ENCODE data around the gene RIC8A. TPM values are rescaled to one million over a fixed set of nuclear protein-coding genes. Genes with fewer than 3 reads are reported as not detected.

RIC8A gene
- polyA plus RNA-seq, 1 experiment, result 242 TPM

GRCh38 chr11:206526-207207 is 841 bp upstream of the RIC8A start:
- CTCF ChIA-PET, result interaction anchor here (0.6 to 1.6 kb wide), 5 partner anchors 28 to 242 kb away, joined by 3 to 6 read pairs (median 3); no protein-coding TSS in a partner anchor
- no peak for TF ChIP-seq CTCF (IDR thresholded peaks at IDR 0.05; ENCODE audit: insufficient read depth, low read depth, low read length)
- POLR2A ChIA-PET, result no interaction called here
- DNase-seq (ENCODE audit: low read depth), result no peak
- Histone ChIP-seq H3K36me3 (ENCODE audit: control insufficient read depth, insufficient read depth, low read length) (peaks cover 42% of the 10 kb centered on the region), H3K27me3 (ENCODE audit: control insufficient read depth, insufficient read depth, low read length) (no peaks in the 10 kb centered on the region), H3K4me3 (ENCODE audit: low read depth, low read length) (peak overlapping the region; percentile 96)

- H3K36me3 ChIP-seq (ENCODE audit: control insufficient read depth, insufficient read depth, low read length), result peaks cover 54% of the 10 kb centered on the region
- POLR2A ChIA-PET, result no interaction called here
- CTCF ChIA-PET, result interaction anchor here (0.9 to 1.5 kb wide), 3 partner anchors 128 to 241 kb away, joined by 3 to 6 read pairs (median 3); no protein-coding TSS in a partner anchor
- no peak for DNase-seq (ENCODE audit: low read depth)
- H3K4me3 ChIP-seq (ENCODE audit: low read depth, low read length), result peak overlapping the region; percentile 96
- no peaks in the 10 kb centered on the region for H3K27me3 ChIP-seq (ENCODE audit: control insufficient read depth, insufficient read depth, low read length)
- TF ChIP-seq CTCF (IDR thresholded peaks at IDR 0.05; ENCODE audit: insufficient read depth, low read depth, low read length), result no peak
Measured at GRCh38 chr11:207863-208180, 314 bp downstream of the RIC8A start.

- TF ChIP-seq CTCF (IDR thresholded peaks at IDR 0.05; ENCODE audit: insufficient read depth, low read depth, low read length), result no peak
- peaks cover 56% of the 10 kb centered on the region for H3K36me3 ChIP-seq (ENCODE audit: control insufficient read depth, insufficient read depth, low read length)
- no peak for DNase-seq (ENCODE audit: low read depth)
- POLR2A ChIA-PET, result interaction anchor here (0.7 kb wide), 1 partner anchor 571 kb away, joined by 21 read pairs; no protein-coding TSS in a partner anchor
- CTCF ChIA-PET, result interaction anchor here (0.9 to 1.6 kb wide), 3 partner anchors 128 to 240 kb away, joined by 3 read pairs; no protein-coding TSS in a partner anchor
- H3K4me3 ChIP-seq (ENCODE audit: low read depth, low read length), result peak overlapping the region; percentile 96
- no peaks in the 10 kb centered on the region for H3K27me3 ChIP-seq (ENCODE audit: control insufficient read depth, insufficient read depth, low read length)
Measured at GRCh38 chr11:208181-208916, 841 bp downstream of the RIC8A start.

GRCh38 chr11:208917-209260 is 1.4 kb downstream of the RIC8A start:
- peaks cover 55% of the 10 kb centered on the region for H3K36me3 ChIP-seq (ENCODE audit: control insufficient read depth, insufficient read depth, low read length)
- TF ChIP-seq CTCF (IDR thresholded peaks at IDR 0.05; ENCODE audit: insufficient read depth, low read depth, low read length), result no peak
- no peak for DNase-seq (ENCODE audit: low read depth)
- no peaks in the 10 kb centered on the region for H3K27me3 ChIP-seq (ENCODE audit: control insufficient read depth, insufficient read depth, low read length)
- ChIA-PET POLR2A (interaction anchor here (0.7 kb wide), 1 partner anchor 570 kb away, joined by 21 read pairs; no protein-coding TSS in a partner anchor), CTCF (interaction anchor here (0.9 to 1.6 kb wide), 3 partner anchors 127 to 240 kb away, joined by 3 read pairs; no protein-coding TSS in a partner anchor)
- H3K4me3 ChIP-seq (ENCODE audit: low read depth, low read length), result peak overlapping the region; percentile 96
